KMS-11 (cell line): ENCODE data around the gene PF4V1.

Source experiments
- H2AFZ ChIP-seq: fragments of 200-600 bp; sonication (generic); 2 replicates; pipeline ENCODE4 v1.6.1; 2016; ENCODE audit warnings: antibody characterized with exemption, mixed run types, low read depth
- H3K27ac ChIP-seq: fragments of 200-600 bp; sonication (generic); 2 replicates; pipeline ENCODE4 v1.6.1; 2016; ENCODE audit warnings: mild to moderate bottlenecking, mixed run types
- H3K27me3 ChIP-seq: fragments of 200-600 bp; sonication (generic); 2 replicates; pipeline ENCODE4 v1.6.1; 2017; ENCODE audit warnings: mild to moderate bottlenecking, low read depth, mixed run types, moderate library complexity; ENCODE audit not compliant: insufficient read depth
- H3K36me3 ChIP-seq: fragments of 200-600 bp; sonication (generic); 2 replicates; pipeline ENCODE4 v1.6.1; 2017; ENCODE audit warnings: mild to moderate bottlenecking, mixed run types; ENCODE audit not compliant: insufficient read depth
- H3K4me1 ChIP-seq: fragments of 200-600 bp; sonication (generic); 2 replicates; pipeline ENCODE4 v1.6.1; 2016; ENCODE audit warnings: mild to moderate bottlenecking, low read depth, mixed run types; ENCODE audit not compliant: poor library complexity, severe bottlenecking
- H3K4me2 ChIP-seq: fragments of 200-600 bp; sonication (generic); 2 replicates; pipeline ENCODE4 v1.7.0; 2016; ENCODE audit warnings: mild to moderate bottlenecking, mixed run types
- H3K4me3 ChIP-seq: fragments of 200-600 bp; sonication (generic); IDR thresholded peaks from 2 replicates; pipeline ENCODE4 v1.6.1; 2017; ENCODE audit warnings: low read depth, low read length, mixed read lengths; ENCODE audit not compliant: insufficient read depth
- H3K79me2 ChIP-seq: fragments of 200-600 bp; sonication (generic); 2 replicates; pipeline ENCODE4 v1.6.1; 2016; ENCODE audit warnings: low read depth, mixed run types; ENCODE audit not compliant: insufficient read depth
- H3K9ac ChIP-seq: fragments of 200-600 bp; sonication (generic); 2 replicates; pipeline ENCODE4 v1.6.1; 2016; ENCODE audit warnings: mild to moderate bottlenecking, mixed run types
- H4K20me1 ChIP-seq: fragments of 200-600 bp; sonication (generic); 2 replicates; pipeline ENCODE4 v1.6.1; 2016; ENCODE audit warnings: mild to moderate bottlenecking, mixed run types; ENCODE audit not compliant: insufficient read depth
- CTCF ChIP-seq: fragments of 200-600 bp; sonication (generic); conservative IDR thresholded peaks from 2 replicates; pipeline ENCODE4 v1.6.1; 2017; ENCODE audit warnings: low read depth, mild to moderate bottlenecking, antibody characterized with exemption, low read length, moderate library complexity, mixed read lengths

Gene PF4V1

GRCh38 chr4:73885574-73886267 is 32.6 kb downstream of the PF4V1 start:
- Histone ChIP-seq H3K27ac (no peak overlapping the region), H3K27me3 (no peaks in the 10 kb centered on the region), H3K4me2 (no peak overlapping the region), H3K4me1 (peaks cover 41% of the 10 kb centered on the region), H3K79me2 (no peaks in the 10 kb centered on the region), H3K9ac (no peak overlapping the region), H2AFZ (no peak overlapping the region), H3K4me3 (no peak overlapping the region), H3K36me3 (no peaks in the 10 kb centered on the region; the same call in 1 of the 2 replicates), H4K20me1 (no peaks in the 10 kb centered on the region)
- TF ChIP-seq CTCF, result no peak

DNA sequence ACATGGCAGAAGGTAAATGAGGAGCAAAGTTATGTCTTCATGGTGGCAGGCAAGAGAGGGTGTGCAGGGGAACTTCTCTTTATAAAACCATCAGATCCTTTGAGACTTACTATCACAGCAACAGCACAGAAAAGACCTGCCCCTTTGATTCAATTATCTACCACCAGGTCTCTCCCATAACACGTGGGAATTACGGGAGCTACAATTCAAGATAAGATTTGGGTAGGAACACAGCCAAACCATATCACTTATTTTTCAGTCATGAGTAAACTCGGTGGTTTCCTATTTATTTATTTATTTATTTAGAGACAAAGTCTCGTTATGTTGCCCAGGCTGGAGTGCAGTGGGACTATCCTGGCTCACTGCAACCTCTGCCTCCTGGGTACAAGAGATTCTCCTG is 38.2 kb downstream of the PF4V1 start:
- no peak overlapping the region for H3K27ac ChIP-seq
- no peaks in the 10 kb centered on the region for H3K79me2 ChIP-seq
- no peaks in the 10 kb centered on the region for H4K20me1 ChIP-seq
- no peak for TF ChIP-seq CTCF
- no peak overlapping the region for H3K9ac ChIP-seq
- H3K36me3 ChIP-seq, result no peaks in the 10 kb centered on the region; the same call in 1 of the 2 replicates
- H2AFZ ChIP-seq, result no peak overlapping the region
- no peak overlapping the region for H3K4me3 ChIP-seq
- no peak overlapping the region for H3K4me2 ChIP-seq
- no peaks in the 10 kb centered on the region for H3K27me3 ChIP-seq
- no peaks in the 10 kb centered on the region for H3K4me1 ChIP-seq

DNA sequence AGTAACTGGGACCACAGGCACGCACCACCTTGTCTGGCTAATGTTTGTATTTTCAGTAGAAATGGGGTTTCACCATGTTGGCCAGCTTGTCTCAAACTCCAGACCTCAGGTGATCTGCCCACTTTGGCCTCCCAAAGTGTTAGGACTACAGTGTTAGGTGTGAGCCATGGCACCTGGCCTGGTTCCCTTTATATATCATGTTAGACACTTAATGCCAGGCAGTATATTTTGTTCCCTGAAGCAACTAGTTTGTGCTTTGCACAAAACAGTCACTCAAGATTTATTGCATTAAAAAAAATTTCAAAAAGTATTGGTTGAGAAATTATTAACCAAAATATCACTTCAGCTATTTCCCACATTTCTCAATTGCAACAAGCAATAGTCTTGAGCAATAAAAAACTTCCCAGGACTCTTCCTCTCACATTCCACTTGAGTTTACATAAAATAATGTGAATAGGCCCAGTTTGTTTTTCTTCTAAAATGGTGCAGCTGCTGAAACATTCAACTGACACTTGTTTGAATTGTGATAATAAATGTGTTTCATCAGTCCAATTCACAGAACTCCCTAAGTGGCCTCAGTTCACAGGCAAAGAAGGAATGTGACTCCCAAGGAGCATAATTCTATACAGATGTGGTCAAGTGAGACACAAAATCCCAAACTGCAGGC is 38.8 kb downstream of the PF4V1 start:
- no peak overlapping the region for H3K4me2 ChIP-seq
- no peak overlapping the region for H3K27ac ChIP-seq
- H3K4me3 ChIP-seq, result no peak overlapping the region
- H4K20me1 ChIP-seq, result no peaks in the 10 kb centered on the region
- no peaks in the 10 kb centered on the region for H3K79me2 ChIP-seq
- H2AFZ ChIP-seq, result no peak overlapping the region
- no peaks in the 10 kb centered on the region for H3K27me3 ChIP-seq
- H3K9ac ChIP-seq, result no peak overlapping the region
- TF ChIP-seq CTCF, result no peak
- H3K4me1 ChIP-seq, result no peaks in the 10 kb centered on the region
- H3K36me3 ChIP-seq, result no peaks in the 10 kb centered on the region; the same call in 1 of the 2 replicates

- Histone ChIP-seq H3K4me3 (no peak overlapping the region), H3K9ac (no peak overlapping the region), H3K36me3 (no peaks in the 10 kb centered on the region; the same call in 1 of the 2 replicates), H4K20me1 (no peaks in the 10 kb centered on the region), H3K27ac (no peak overlapping the region), H3K4me1 (no peaks in the 10 kb centered on the region), H3K4me2 (no peak overlapping the region), H3K79me2 (no peaks in the 10 kb centered on the region), H3K27me3 (no peaks in the 10 kb centered on the region), H2AFZ (no peak overlapping the region)
- TF ChIP-seq CTCF, result no peak
Observed at GRCh38 chr4:73892966-73893365, 39.9 kb downstream of the PF4V1 start.
